HepG2 (cell line): ENCODE data around the gene GNG4. TPM values are rescaled to one million over a fixed set of nuclear protein-coding genes. Genes with fewer than 3 reads are reported as not detected.

Experiments used
- ATAC-seq: fragments of 200-7000 bp; cut with Tn5 transposase; 3 replicates; pipeline ENCODE4 v1.9.1; 2020; ENCODE audit warnings: mild to moderate bottlenecking, moderate library complexity
- BruUV-seq: library from RNA; stranded (reverse); fragments of 400-500 nt; replicated peaks from 2 replicates; lab custom pipeline; 2021; lab: Mats Ljungman, UMichigan
- CTCF ChIA-PET: fragments of 300-600 bp; formaldehyde crosslinking; extraction: SDS; loops from one replicate; lab custom pipeline; 2021; ENCODE audit warnings: low total read pairs, inconsistent platforms, low intra/inter-chr PET ratio; lab: Yijun Ruan, JAX
- POLR2A ChIA-PET: fragments of 350-600 bp; sonication (Branson Sonifier 250); formaldehyde crosslinking; loops from one replicate; lab custom pipeline; 2020; ENCODE audit warnings: antibody characterized with exemption, inconsistent platforms; lab: Yijun Ruan, JAX
- DNase-seq: peaks from one replicate; pipeline ENCODE4 v3.0.0-alpha.2; 2015; ENCODE audit warnings: low spot score
- FAIRE-seq: peaks from 3 replicates; lab custom pipeline; 2011; peaks lifted over from hg19 to GRCh38; lab: Jason Lieb, UNC
- H2AFZ ChIP-seq: one replicate; pipeline ENCODE4 v1.6.1; 2011; ENCODE audit warnings: low read length, inconsistent platforms
- H3K27ac ChIP-seq: fragments of 300-600 bp; 3 replicates; pipeline ENCODE4 v1.8.0; 2011; ENCODE audit warnings: mixed run types, mild to moderate bottlenecking, mixed read lengths, low read length, inconsistent platforms; ENCODE audit not compliant: insufficient read depth; ENCODE audit errors: extremely low read length
- H3K27me3 ChIP-seq, 2 experiments: fragments of 200-600 bp in 1 of 2; 2 replicates in 1 of 2; 3 replicates in 1 of 2; pipeline versions ENCODE4 v1.6.0 to v1.8.0; 2011; ENCODE audit warnings: low read length in 2 of 2, mild to moderate bottlenecking in 2 of 2, moderate library complexity in 2 of 2, inconsistent platforms in 1 of 2; ENCODE audit not compliant: insufficient read depth in 2 of 2, control insufficient read depth in 1 of 2
- H3K36me3 ChIP-seq, 2 experiments: fragments of 200-600 bp in 1 of 2; replicated peaks in 1 of 2; 2 replicates in 1 of 2; 3 replicates in 1 of 2; pipeline versions ENCODE4 v1.5.1 to v1.8.0; 2011; ENCODE audit warnings: low read length in 2 of 2, inconsistent platforms in 1 of 2; ENCODE audit not compliant: insufficient read depth in 2 of 2, control insufficient read depth in 1 of 2
- H3K4me1 ChIP-seq: 2 replicates; pipeline ENCODE4 v1.5.1; 2012; ENCODE audit warnings: low read length, inconsistent platforms; ENCODE audit not compliant: insufficient read depth
- H3K4me2 ChIP-seq: 2 replicates; pipeline ENCODE4 v1.6.0; 2011; ENCODE audit warnings: low read depth, low read length, inconsistent platforms
- H3K4me3 ChIP-seq, 3 experiments: fragments of 200-600 bp in 1 of 3; sonication (generic), shearing (Covaris generic) in 1 of 3; replicated peaks in 1 of 3; 2 replicates each; pipeline ENCODE4 v1.5.1; 2011 to 2016; ENCODE audit warnings: low read length in 3 of 3, inconsistent platforms in 2 of 3, low read depth in 2 of 3, mild to moderate bottlenecking in 2 of 3, control low read depth in 1 of 3, mixed read lengths in 1 of 3; ENCODE audit not compliant: insufficient read depth in 1 of 3
- H3K79me2 ChIP-seq: one replicate; pipeline ENCODE4 v1.6.1; 2011; ENCODE audit warnings: low read length, inconsistent platforms; ENCODE audit not compliant: insufficient read depth
- H3K9ac ChIP-seq: 2 replicates; pipeline ENCODE4 v1.6.0; 2011; ENCODE audit warnings: mild to moderate bottlenecking, low read depth, low read length, inconsistent platforms; ENCODE audit not compliant: insufficient read depth
- H3K9me3 ChIP-seq: 2 replicates; pipeline ENCODE4 v1.5.1; 2012; ENCODE audit warnings: mild to moderate bottlenecking, low read length
- H4K20me1 ChIP-seq: 2 replicates; pipeline ENCODE4 v1.6.0; 2011; ENCODE audit warnings: inconsistent platforms, mild to moderate bottlenecking, low read length, moderate library complexity; ENCODE audit not compliant: insufficient read depth
- CEBPG ChIP-seq: IDR thresholded peaks from 2 replicates; pipeline ENCODE4 v1.6.1; 2016
- GFI1 ChIP-seq: sonication (generic); formaldehyde crosslinking; IDR thresholded peaks from 2 replicates; pipeline ENCODE4 v1.5.0; 2020; ENCODE audit warnings: missing genetic modification reagents, mild to moderate bottlenecking, borderline replicate concordance
- GMEB1 ChIP-seq: sonication (generic); formaldehyde crosslinking; IDR thresholded peaks from 2 replicates; pipeline ENCODE4 v1.5.1; 2020; ENCODE audit warnings: missing genetic modification reagents, mild to moderate bottlenecking, borderline replicate concordance
- KLF13 ChIP-seq: sonication (generic); formaldehyde crosslinking; IDR thresholded peaks from 2 replicates; pipeline ENCODE4 v1.4.0; 2020; ENCODE audit warnings: mild to moderate bottlenecking, missing genetic modification reagents
- MEF2D ChIP-seq: sonication (generic); formaldehyde crosslinking; IDR thresholded peaks from 2 replicates; pipeline ENCODE4 v1.5.1; 2020; ENCODE audit warnings: mild to moderate bottlenecking, missing genetic modification reagents
- PHB2 ChIP-seq: fragments of 450-650 bp; IDR thresholded peaks from 2 replicates; pipeline ENCODE4 v1.6.1; 2018; ENCODE audit not compliant: partially characterized antibody
- PLRG1 ChIP-seq: fragments of 450-650 bp; conservative IDR thresholded peaks from 2 replicates; pipeline ENCODE4 v1.6.1; 2016
- RELA ChIP-seq: sonication (generic); formaldehyde crosslinking; IDR thresholded peaks from 2 replicates; pipeline ENCODE4 v1.4.0; 2020; ENCODE audit warnings: missing genetic modification reagents
- XRCC5 ChIP-seq: fragments of 200-400 bp; formaldehyde crosslinking; optimal IDR thresholded peaks from 2 replicates; pipeline ENCODE3; 2017; ENCODE audit warnings: mild to moderate bottlenecking, low read length
- ZFX ChIP-seq: sonication (generic); formaldehyde crosslinking; IDR thresholded peaks from 2 replicates; pipeline ENCODE4 v1.4.0; 2020; ENCODE audit warnings: mild to moderate bottlenecking, low read depth, missing genetic modification reagents, moderate library complexity
- ZNF205 ChIP-seq: IDR thresholded peaks from 2 replicates; pipeline ENCODE4 v1.6.1; 2018; ENCODE audit warnings: missing biosample characterization, missing genetic modification reagents
- ZNF383 ChIP-seq: sonication (generic); formaldehyde crosslinking; IDR thresholded peaks from 2 replicates; pipeline ENCODE4 v1.4.0; 2020; ENCODE audit warnings: missing genetic modification reagents, mild to moderate bottlenecking, borderline replicate concordance
- ZNF44 ChIP-seq: sonication (generic); formaldehyde crosslinking; IDR thresholded peaks from 2 replicates; pipeline ENCODE4 v1.5.1; 2020; ENCODE audit warnings: mild to moderate bottlenecking, missing genetic modification reagents
- ZNF512 ChIP-seq: sonication (generic); formaldehyde crosslinking; IDR thresholded peaks from 2 replicates; pipeline ENCODE4 v1.4.0; 2020; ENCODE audit warnings: mild to moderate bottlenecking, missing genetic modification reagents
- ZNF580 ChIP-seq: IDR thresholded peaks from 2 replicates; pipeline ENCODE4 v1.6.1; 2016; ENCODE audit warnings: low read depth, borderline replicate concordance
- ZNF644 ChIP-seq: IDR thresholded peaks from 2 replicates; pipeline ENCODE4 v1.6.1; 2016; ENCODE audit warnings: low read depth
- ZNF660 ChIP-seq: sonication (generic); formaldehyde crosslinking; IDR thresholded peaks from 2 replicates; pipeline ENCODE4 v1.5.1; 2020; ENCODE audit warnings: mild to moderate bottlenecking, low read depth, missing genetic modification reagents, borderline replicate concordance
- ZZZ3 ChIP-seq: sonication (generic); formaldehyde crosslinking; IDR thresholded peaks from 2 replicates; pipeline ENCODE4 v1.4.0; 2020; ENCODE audit warnings: missing genetic modification reagents, mild to moderate bottlenecking, borderline replicate concordance
- WGBS: methylation state at CpG from one replicate; pipeline ENCODE4 v1.1.6; 2017; ENCODE audit warnings: low lambda C conversion rate; 5-methylcytosine and 5-hydroxymethylcytosine counted together
- in situ Hi-C: cut with HindIII; loops from 2 replicates; pipeline ENCODE4 v1.10.0; 2017; ENCODE audit warnings: low pct_unique_long_range_greater_than_20kb; ENCODE audit not compliant: extremely low pct_ligation_motif_present
- intact Hi-C: fragments of 100-400 bp; cut with micrococcal nuclease; formaldehyde crosslinking; loops from one replicate; pipeline ENCODE4 v1.10.0; 2022; ENCODE audit not compliant: unreplicated experiment
- polyA plus RNA-seq, 8 experiments: library from polyadenylated mRNA; depleted of rRNA in 3 of 8; stranded (reverse) in 7 of 8; unstranded in 1 of 8; fragments of >200 nt; fragmentation: Illumina TruSeq in 4 of 8; extraction: Trizol in 4 of 8; gene quantifications; 2 replicates each; pipeline versions ENCODE4 v1.2.1 to v1.2.3, GENCODE V29; 2011 to 2016; ENCODE audit warnings: low read depth in 4 of 8, missing spikeins in 1 of 8, mixed read lengths in 1 of 8; ENCODE audit not compliant: insufficient read depth in 1 of 8
- total RNA-seq, 5 experiments: library from RNA; depleted of rRNA; stranded (reverse); fragments of >200 nt; fragmentation: Illumina TruSeq; extraction: Trizol; gene quantifications; 2 replicates each; pipeline ENCODE4 v1.2.3, GENCODE V29; 2016; ENCODE audit warnings: low read depth in 1 of 5
- TF ChIP-seq, protein P1 (sequence below): sonication (generic); formaldehyde crosslinking; IDR thresholded peaks from 2 replicates; pipeline ENCODE4 v1.4.0; 2020; ENCODE audit warnings: mild to moderate bottlenecking, missing genetic modification reagents

GNG4 gene
- total and polyA plus RNA-seq, 2 of the 13 experiments (the other 11 are each of a cell fraction or from before 2014, with no cell fraction given), result 27.1 to 69.5 TPM

- no peaks in the 10 kb centered on the region for H3K9me3 ChIP-seq
- no peaks in the 10 kb centered on the region for H3K36me3 ChIP-seq
- FAIRE-seq (peak; percentile 98), DNase-seq (peak; percentile 90), ATAC-seq (peak; percentile 86)
- H3K4me3 ChIP-seq, result peak overlapping the region; percentile 72 to 88 (median 73)
- no peaks in the 10 kb centered on the region for H3K27me3 ChIP-seq
- in situ Hi-C loops (no loop called here), intact Hi-C loops (loop anchor here (5.0 kb wide), 1 partner anchor 143 kb away; no protein-coding TSS in a partner anchor)
- peak overlapping the region; percentile 98 for H3K27ac ChIP-seq
- WGBS, result 0% methylated on average over 15 of the region's 71 CpGs
- H3K4me2 ChIP-seq, result peak overlapping the region; percentile 84
- peaks cover 34% of the 10 kb centered on the region for H3K79me2 ChIP-seq
- ChIA-PET POLR2A (interaction anchor here (0.7 to 2.3 kb wide), 9 partner anchors 12 to 146 kb away, joined by 3 to 12 read pairs (median 4); no protein-coding TSS in a partner anchor), CTCF (no interaction called here)
- peaks cover 11% of the 10 kb centered on the region; the same call in 1 of the 2 replicates for H4K20me1 ChIP-seq
- BruUV-seq, result TSS peak; percentile 94
- peaks cover 39% of the 10 kb centered on the region for H3K4me1 ChIP-seq
- peak overlapping the region; percentile 96 for H3K9ac ChIP-seq
- H2AFZ ChIP-seq, result no peak overlapping the region
- TF ChIP-seq ZZZ3 (CRISPR knock-in tag), result no peak
- TF ChIP-seq ZNF205 (CRISPR knock-in tag), result peak; percentile 77; the same call in 1 of the 2 replicates
- no peak for TF ChIP-seq PLRG1
- TF ChIP-seq ZNF44 (CRISPR knock-in tag), result peak; percentile 65; the same call in 1 of the 2 replicates
- peak; percentile 90 for TF ChIP-seq ZNF580 (CRISPR knock-in tag)
- TF ChIP-seq ZNF512 (CRISPR knock-in tag), result no peak
- peak; percentile 78 for TF ChIP-seq MEF2D (CRISPR knock-in tag)
- 0 out of 2 replicates have a peak, but pooled peaks have one; percentile 67 for TF ChIP-seq RELA (CRISPR knock-in tag)
- peak; percentile 72 for TF ChIP-seq CEBPG (CRISPR knock-in tag)
- TF ChIP-seq XRCC5, result peak; percentile 32
- TF ChIP-seq KLF13 (CRISPR knock-in tag), result no peak
- TF ChIP-seq, protein P1, sequence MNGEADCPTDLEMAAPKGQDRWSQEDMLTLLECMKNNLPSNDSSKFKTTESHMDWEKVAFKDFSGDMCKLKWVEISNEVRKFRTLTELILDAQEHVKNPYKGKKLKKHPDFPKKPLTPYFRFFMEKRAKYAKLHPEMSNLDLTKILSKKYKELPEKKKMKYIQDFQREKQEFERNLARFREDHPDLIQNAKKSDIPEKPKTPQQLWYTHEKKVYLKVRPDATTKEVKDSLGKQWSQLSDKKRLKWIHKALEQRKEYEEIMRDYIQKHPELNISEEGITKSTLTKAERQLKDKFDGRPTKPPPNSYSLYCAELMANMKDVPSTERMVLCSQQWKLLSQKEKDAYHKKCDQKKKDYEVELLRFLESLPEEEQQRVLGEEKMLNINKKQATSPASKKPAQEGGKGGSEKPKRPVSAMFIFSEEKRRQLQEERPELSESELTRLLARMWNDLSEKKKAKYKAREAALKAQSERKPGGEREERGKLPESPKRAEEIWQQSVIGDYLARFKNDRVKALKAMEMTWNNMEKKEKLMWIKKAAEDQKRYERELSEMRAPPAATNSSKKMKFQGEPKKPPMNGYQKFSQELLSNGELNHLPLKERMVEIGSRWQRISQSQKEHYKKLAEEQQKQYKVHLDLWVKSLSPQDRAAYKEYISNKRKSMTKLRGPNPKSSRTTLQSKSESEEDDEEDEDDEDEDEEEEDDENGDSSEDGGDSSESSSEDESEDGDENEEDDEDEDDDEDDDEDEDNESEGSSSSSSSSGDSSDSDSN (CRISPR knock-in tag), result peak; percentile 87
- peak; percentile 94 for TF ChIP-seq ZNF644 (CRISPR knock-in tag)
- peak; percentile 89 for TF ChIP-seq ZFX
- no peak for TF ChIP-seq ZNF660
- TF ChIP-seq PHB2, result no peak
- peak; percentile 81 for TF ChIP-seq GFI1 (CRISPR knock-in tag)
- TF ChIP-seq GMEB1 (CRISPR knock-in tag), result peak; percentile 36; the same call in 1 of the 2 replicates
- TF ChIP-seq ZNF383, result no peak
Observed at GRCh38 chr1:235650341-235651169, 971 bp upstream of the GNG4 start.
